Measurements from ENCODE around the gene SRP14.

GRCh38 chr15:40054605-40054854 is 15.5 kb upstream of the SRP14 start:
- no peak for TF ChIP-seq CTCF (IDR thresholded peaks at IDR 0.05)
- no peak for TF ChIP-seq POLR2A (IDR thresholded peaks at IDR 0.05)
- no peak for TF ChIP-seq EP300 (IDR thresholded peaks at IDR 0.05)
